IPS-NIHi11 (cell line): ENCODE results near the gene ZNF689.
"Not testable (repeated sequence)": the region's sequence is repeated elsewhere in the genome, so short reads cannot be mapped to it uniquely, and the experiment has no call there.

Experiments
- DNase-seq: peaks from one replicate; pipeline ENCODE4 v3.0.0; 2012; ENCODE audit warnings: mixed read lengths, low spot score

Gene ZNF689

DNA sequence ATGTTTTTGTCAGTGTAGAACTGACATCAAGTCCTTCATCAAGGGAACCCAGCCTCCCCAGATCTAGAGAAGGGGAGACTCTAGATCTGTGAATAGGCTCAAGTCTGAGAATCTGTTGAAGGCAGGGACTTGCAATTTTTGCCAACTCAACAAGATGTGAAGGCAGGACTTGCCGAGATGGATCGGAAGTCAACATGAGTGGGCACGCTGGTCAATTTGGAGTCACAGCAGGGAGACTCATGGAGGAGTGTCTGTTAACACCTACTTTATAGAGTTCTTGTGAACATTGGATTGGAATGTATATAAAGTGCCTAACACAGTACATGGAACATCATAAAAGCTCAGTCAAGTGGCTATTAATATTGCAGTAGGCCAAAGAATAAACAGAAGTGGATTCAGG, 10.0 kb downstream of the ZNF689 start:
- no peak for DNase-seq

DNA sequence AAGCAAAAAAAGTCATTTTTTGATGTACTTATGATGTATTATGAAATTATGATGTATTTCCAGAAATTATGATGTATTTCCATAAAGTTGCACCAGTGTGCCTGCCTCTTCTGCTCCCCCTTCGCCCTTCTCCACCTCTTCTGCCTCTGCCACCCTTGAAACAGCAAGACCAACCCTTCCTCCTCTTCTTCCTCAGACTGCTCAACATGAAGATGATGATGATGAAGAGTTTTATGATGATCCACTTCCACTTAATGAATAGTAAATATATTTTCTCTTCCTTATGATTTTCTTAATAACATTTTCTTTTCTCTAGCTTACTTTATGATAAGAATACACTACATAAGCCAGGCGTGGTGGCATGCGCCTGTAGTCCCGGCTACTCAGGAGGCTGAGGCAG, 17.3 kb downstream of the ZNF689 start:
- no peak for DNase-seq

DNA sequence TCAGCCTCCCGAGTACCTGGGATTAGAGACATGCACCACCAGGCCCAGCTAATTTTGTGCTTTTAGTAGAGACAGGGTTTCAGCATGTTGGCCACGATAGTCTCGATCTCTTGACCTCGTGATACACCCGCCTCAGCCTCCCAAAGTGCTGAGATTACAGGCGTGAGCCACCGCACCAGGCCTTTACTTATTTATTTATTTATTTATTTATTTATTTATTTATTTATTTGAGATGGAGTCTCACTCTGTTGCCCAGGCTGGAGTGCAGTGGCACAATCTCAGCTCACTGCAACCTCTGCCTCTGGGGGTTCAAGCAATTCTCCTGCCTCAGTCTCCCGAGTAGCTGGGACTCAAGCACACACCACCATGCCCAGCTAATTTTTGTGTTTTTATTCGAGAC, 19.3 kb downstream of the ZNF689 start:
- DNase-seq: not testable (repeated sequence)

- not testable (repeated sequence) for DNase-seq
Measured at GRCh38 chr16:30589582-30589981, 20.6 kb downstream of the ZNF689 start.

DNA sequence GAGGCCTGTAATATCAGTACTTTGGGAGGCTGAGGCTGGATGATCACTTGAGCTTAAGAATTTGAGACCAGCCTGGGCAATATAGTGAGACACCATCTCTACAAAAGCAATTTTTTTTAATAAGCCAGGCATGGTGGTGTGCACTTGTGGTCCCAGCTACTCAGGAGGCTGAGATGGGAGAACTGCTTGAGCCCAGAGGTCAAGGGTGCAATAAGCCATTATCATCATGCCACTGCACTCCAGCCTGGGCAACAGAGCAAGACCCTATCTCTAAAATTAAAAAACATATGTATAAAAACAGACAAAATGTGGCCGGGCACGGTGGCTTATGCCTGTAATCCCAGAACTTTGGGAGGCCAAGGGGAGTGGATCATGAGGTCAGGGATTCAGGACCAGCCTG, 21.5 kb downstream of the ZNF689 start:
- no peak for DNase-seq

DNA sequence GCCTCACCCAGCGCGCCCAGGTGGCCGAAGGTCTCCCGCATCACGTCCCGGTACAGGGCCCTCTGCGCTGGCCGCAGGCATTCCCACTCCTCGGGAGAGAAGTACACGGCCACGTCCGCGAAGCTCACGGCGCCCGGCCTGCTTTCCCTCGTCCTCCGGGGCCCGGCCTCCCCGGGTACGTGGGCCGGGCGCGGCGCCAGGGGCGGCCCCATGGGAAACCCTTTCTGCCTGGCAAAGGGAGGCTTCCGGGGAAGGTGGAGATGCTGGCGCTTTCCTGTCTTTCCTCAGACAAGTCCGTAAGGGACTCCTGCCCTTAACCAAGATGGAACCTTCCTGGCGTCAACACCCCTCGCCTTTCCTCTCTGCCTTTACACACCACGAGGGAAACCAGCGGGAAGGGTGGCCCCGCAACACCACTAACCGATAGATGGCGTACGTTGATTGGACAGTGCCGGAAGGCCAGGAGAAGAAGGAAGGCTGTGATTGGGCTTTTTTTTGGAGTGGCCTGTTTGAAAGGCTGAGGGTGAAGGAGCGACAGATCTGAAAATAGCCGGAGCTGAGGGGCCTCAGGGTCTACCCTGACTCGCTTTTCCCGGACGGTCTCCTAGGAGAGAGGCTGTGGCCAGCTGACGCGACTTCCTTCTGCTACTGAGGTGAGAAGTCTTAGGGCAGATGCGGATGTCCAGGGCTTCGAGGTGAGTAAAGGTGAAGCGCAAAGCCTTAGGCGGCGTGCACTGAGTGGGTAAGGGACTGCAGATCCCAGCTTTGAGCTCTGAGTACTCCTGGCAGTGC, 24.6 kb downstream of the ZNF689 start, which contains the start of gene ZNF785:
Gene ZNF785 (minus strand): TSS at position 298 of the 792 bp plus-strand sequence. CDS start 86 bp downstream, at position 212.
- peak; percentile 95 for DNase-seq

- DNase-seq: peak; percentile 32
Measured at GRCh38 chr16:30585022-30585399, 25.2 kb downstream of the ZNF689 start.

DNA sequence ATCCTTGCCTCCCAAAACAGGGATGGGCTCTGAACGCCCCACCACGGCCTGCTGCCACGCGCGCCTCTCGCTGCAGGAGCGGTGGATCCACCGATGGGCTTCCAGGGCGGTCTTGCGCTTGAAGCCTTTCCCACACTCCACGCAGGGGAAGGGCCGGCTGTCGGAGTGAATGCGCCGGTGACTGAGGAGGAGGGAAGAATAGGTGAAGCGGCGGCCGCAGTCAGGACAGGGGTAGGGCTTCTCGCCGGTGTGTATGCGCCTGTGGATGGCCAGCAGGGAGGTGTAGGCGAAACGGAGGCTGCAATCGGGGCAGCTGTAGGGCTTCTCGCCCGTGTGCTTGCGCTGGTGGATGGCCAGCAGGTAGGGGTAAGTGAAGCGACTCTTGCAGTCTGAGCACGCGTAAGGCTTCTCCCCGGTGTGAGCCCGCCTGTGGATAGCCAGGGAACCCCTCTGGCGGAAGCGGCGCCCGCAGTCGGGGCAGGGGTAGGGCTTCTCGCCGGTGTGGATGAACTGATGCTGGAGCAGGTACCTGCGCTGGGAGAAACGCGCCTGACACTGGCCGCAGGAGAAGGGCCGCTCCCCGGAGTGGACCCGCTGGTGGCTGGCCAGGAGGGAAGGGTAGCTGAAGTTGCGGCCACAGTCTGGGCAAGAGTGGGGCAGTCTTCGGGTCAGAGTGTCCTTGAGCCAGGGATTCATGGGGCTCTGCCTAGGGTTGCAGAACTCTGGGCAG, 27.4 kb downstream of the ZNF689 start:
- DNase-seq: no peak

DNA sequence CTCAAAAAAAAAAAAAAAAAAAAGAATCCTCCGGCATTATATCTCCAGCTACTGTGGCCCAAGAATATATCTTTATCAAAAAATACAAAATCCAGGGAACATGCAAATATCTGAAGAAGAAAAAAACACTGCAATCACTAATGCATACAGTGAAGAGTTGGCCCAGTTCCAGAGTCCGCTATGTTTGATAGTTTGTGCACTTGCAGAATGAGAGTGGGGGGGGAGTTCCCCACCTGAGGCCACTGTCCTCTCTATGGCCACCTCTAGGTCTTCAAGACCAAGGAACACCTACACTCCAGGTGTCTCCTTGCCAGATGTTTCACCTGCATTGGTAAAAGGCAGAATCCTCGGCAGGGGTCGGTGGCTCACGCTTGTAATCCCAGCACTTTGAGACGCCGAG, 28.7 kb downstream of the ZNF689 start:
- no peak for DNase-seq

DNA sequence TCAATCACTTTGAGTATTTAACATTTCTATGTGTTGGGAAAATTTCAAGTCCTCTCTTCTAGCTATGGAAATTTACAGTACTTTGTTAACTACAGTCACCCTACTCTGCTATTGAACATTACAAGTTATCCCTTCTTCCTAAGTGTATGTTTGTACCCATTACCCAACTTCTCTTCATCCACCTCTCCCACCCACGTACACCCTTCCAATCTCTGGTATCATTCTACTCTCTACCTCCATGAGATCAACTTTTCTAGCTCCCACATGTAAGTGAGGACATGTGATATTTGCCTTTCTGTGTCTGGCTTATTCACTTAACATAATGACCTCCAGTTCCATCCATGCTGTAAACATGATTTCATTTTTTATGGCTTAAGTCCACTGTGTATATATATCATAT, 35.5 kb downstream of the ZNF689 start:
- DNase-seq: no peak

GRCh38 chr16:30571445-30572322, 38.5 kb downstream of the ZNF689 start, which contains the start of gene ZNF688:
Gene ZNF688 (minus strand): TSS chr16:30571714. CDS start chr16:30571629, 85 bp downstream.
- DNase-seq: peak; percentile 94

DNA sequence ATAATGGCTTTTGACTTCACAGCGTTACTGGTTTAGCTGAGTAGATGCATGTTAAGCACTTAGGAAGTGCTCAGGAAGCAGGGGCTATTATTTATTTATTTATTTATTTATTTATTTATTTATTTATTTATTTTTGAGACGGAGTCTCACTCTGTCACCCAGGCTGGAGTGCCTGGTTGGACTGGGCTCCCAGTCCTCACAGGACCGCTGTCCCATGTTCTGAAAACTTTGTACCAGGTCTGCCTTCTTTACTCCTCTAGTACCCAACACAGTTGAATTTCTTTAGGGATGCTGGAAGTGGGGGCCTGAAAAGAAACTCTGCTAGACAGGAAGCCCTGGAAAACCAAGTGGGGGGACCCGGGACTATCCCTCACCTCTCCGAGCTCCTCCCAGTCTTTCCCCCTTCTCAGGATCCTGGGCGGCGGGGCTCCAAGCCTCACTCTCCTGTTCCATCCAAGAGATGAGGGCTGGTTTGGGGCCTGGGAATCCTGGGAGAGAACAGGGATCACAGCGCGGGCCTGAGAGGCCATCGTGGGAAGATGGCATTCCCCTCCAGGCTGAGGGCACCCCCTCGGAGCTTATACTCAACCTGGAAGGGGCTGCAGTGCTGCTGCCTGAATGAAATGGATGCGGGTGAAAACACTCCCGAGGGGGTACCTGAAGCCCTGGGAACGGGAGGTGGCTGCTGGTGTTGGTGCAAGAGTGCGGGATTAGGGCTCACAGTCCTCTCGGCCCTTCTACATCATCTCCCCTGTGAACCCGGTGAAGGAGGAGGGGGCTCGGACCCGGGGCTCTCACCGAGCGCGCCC, 39.3 kb downstream of the ZNF689 start:
- peak; percentile 37 for DNase-seq

- DNase-seq: no peak
Measured at GRCh38 chr16:30569746-30570635, 40.2 kb downstream of the ZNF689 start.

DNA sequence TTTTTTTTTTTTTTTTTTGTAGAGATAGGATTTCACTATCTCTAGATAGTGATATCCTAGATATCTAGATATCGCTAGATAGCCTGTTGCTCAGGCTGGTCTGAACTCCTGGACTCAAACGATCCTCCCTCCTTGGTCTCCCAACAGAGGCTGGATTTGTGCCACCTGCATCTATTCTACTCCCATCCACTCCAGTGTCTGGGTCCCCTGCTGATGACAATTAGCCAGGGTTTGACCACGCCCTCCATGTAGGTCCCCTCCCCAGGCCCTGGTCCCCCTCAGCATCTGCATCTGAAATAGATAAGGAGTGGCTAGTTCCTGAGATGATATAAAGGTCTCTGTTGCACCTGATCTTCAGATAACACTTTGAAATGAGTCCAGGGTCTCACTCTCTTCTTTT, 40.9 kb downstream of the ZNF689 start:
- no peak for DNase-seq

DNA sequence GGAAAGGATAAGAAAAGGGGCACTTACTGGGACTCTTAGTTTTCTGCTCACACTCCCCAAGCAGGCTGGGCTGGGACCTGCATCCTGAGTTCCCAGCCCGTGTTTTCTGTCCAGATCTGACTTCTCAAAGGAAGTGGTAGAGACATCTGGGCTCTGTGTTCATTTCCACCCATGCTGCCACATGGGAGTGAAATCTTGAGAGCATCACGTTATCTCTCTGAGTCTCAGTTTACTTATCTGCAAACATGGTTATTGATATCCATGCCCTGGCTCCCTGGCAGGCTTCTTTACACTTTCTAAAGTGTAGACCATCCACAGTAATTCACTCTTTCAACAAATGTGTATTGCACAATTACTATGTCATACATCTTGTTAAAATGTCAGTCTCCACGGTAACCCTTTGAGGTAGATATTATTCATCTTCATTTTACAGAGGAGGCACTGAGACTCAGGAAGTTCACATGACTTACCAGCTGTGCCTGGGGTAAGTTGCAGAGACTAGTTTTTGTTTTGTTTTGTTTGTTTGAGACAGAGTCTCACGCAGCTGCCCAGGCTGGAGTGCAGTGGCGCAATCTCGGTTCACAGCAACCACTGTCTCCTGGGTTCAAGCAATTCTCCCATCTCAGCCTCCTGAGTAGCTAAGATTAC, 42.1 kb downstream of the ZNF689 start:
- DNase-seq: no peak

GRCh38 chr16:30567160-30567990, 42.8 kb downstream of the ZNF689 start:
- DNase-seq: no peak

- DNase-seq: no peak
Measured at GRCh38 chr16:30566531-30566930, 43.7 kb downstream of the ZNF689 start.

GRCh38 chr16:30565984-30566383, 44.2 kb downstream of the ZNF689 start:
- no peak for DNase-seq

- no peak for DNase-seq
Measured at GRCh38 chr16:30565526-30565925, 44.7 kb downstream of the ZNF689 start.
